HFFc6 (cell line): ENCODE measurements around the gene SFXN2. TPM values are rescaled to one million over a fixed set of nuclear protein-coding genes. Genes with fewer than 3 reads are reported as not detected.

Experiments
- DNase-seq: peaks from one replicate; pipeline ENCODE4 v3.0.0-alpha.2; 2018
- H3K27ac Mint-ChIP-seq: 2 replicates; pipeline ENCODE4 v1.8.0; 2020; ENCODE audit warnings: mild to moderate bottlenecking, mixed read lengths
- H3K27me3 Mint-ChIP-seq: 2 replicates; pipeline ENCODE4 v1.8.0; 2021; ENCODE audit warnings: mild to moderate bottlenecking, moderate library complexity, mixed read lengths; ENCODE audit not compliant: insufficient read depth
- H3K36me3 Mint-ChIP-seq: 2 replicates; pipeline ENCODE4 v1.8.0; 2021; ENCODE audit warnings: low read depth, mixed read lengths
- H3K4me1 Mint-ChIP-seq: 2 replicates; pipeline ENCODE4 v1.8.0; 2020; ENCODE audit warnings: low read depth, mixed read lengths
- H3K4me3 Mint-ChIP-seq: 2 replicates; pipeline ENCODE4 v1.8.0; 2020; ENCODE audit warnings: mild to moderate bottlenecking, moderate library complexity, mixed read lengths
- H3K9me3 Mint-ChIP-seq: 2 replicates; pipeline ENCODE4 v1.8.0; 2020; ENCODE audit warnings: mild to moderate bottlenecking, mixed read lengths
- total RNA-seq, 6 experiments: library from RNA; stranded (reverse); fragmentation: NEBNext Ultra II Directional; extraction: Animal tissue kit (Norgen Biotek cat#: 25700); gene quantifications; 2 replicates in 1 of 6; 3 replicates in 5 of 6; pipeline ENCODE4 v1.2.3, GENCODE V29; 2021
- TF ChIP-seq, protein P1 (sequence below): fragments of 200-600 bp; sonication (generic); IDR thresholded peaks from 2 replicates; pipeline ENCODE4 v1.5.0; 2021; ENCODE audit warnings: antibody characterized with exemption, mild to moderate bottlenecking

The SFXN2 gene
- total RNA-seq, 6 experiments from 2014 or later: 2.2 to 4.4 (median 3.5) TPM

DNA sequence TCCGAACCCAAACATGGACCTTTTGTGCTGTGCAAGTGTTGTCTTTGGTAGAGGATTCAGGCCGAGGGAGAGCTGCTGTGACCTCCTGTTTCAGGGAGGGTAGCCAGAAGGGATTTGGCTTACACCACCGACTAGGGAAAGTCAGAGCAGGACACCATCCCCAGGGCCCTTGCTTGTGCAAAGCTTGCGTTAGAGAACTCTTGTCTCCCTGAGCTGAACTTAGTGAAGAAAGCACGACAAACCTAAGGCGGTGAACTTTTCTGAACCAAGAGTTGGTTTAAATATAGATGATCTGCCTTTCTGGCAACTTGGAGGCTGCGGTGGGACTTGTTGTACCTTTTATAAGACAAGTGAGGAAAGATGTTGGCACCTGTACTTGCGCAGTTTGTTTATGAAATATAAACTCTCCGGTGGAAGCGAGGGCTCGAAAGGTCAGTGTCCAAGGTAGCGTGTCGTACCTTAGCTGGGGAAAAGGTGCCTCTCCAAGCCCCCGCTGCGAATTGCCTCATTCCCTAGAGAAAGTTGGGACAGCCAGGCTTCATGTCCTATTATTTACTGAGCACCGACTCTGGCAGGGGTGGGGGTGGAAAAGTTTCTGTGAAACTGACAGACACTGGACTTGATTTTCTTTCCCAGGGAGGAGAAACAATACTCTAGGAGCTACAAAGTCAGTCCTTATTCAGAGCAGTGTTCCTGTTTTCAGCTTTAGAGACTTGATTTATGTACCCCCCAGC lies 60.9 kb downstream of the SFXN2 start:
- Mint-ChIP-seq H3K27me3 (peaks cover 2% of the 10 kb centered on the region; the same call in 1 of the 2 replicates), H3K4me1 (peaks cover 82% of the 10 kb centered on the region), H3K4me3 (peak overlapping the region; percentile 81), H3K27ac (peak overlapping the region; percentile 79), H3K9me3 (no peaks in the 10 kb centered on the region), H3K36me3 (peaks cover 15% of the 10 kb centered on the region; the same call in 1 of the 2 replicates)
- no peak for DNase-seq
- TF ChIP-seq, protein P1, sequence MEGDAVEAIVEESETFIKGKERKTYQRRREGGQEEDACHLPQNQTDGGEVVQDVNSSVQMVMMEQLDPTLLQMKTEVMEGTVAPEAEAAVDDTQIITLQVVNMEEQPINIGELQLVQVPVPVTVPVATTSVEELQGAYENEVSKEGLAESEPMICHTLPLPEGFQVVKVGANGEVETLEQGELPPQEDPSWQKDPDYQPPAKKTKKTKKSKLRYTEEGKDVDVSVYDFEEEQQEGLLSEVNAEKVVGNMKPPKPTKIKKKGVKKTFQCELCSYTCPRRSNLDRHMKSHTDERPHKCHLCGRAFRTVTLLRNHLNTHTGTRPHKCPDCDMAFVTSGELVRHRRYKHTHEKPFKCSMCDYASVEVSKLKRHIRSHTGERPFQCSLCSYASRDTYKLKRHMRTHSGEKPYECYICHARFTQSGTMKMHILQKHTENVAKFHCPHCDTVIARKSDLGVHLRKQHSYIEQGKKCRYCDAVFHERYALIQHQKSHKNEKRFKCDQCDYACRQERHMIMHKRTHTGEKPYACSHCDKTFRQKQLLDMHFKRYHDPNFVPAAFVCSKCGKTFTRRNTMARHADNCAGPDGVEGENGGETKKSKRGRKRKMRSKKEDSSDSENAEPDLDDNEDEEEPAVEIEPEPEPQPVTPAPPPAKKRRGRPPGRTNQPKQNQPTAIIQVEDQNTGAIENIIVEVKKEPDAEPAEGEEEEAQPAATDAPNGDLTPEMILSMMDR: no peak

DNA sequence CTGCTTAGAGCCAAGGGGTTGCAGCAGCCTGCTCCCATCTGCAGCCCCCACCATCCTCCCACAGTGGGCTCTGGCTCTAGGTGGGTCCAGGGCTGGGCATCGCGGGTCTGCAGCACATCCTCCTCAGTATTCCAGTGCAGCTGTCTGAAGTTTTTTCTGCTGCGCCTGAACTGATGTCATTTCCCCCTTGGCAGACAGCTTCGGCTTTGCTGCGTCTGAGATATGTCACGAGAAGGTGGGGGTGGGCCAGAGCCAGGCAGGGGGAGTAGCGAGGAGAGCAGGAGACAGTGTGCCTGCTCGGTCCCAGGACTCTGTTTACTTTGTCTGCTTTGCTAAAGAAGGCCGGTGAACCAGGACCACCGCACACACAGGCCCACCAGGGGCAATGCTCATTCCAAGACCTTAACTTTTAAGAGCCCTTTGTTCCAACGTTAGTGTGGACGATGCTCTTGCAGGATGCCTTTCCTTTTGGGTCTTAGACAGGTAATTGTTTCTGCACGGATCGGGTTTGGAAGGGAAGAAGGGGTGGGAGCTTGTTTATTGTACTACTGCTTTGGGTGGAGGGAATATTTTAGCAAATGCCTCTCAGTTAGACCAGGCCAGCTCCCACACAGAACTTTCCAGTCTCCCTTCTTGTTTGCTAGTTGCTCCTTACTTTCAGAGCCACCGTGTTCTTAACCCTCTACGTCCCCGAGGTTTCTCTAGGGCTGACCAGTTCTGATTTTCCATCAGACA lies 61.7 kb downstream of the SFXN2 start:
- peak; percentile 26 for DNase-seq
- H3K27ac Mint-ChIP-seq: peak overlapping the region; percentile 79
- TF ChIP-seq, protein P1: no peak

DNA sequence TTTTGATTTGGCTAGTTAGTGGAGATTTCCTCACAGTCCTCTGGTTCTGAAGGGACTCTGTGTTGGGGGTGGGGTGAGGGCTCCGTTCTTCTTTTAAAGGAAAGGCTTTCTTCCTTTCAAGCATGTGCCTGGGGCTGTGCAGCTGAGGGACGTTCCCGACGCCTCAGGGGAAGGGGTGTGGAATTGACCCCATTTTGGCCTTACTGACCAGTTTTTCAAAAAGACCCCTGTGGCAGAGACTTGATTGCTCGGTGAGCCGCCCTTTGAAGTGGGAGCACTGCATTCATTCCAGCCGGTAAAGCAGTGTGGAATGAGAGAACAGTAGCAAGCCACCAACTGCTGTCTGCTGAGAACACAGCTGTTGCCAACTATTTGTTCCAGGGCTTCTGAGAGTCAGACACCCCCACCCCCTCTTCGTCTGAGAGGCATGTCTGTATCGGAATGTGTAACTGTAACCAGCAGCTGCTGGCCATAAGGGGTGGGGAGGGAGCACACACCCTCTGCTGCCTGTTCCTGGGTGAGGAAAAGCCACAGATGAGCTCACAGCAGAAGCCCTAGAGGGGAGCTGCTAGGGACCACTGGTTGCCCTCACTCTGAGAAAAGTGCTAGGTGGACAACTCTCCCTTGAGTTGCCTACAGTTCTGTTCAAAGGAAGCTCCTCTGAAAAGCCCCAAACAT lies 62.5 kb downstream of the SFXN2 start:
- H3K9me3 Mint-ChIP-seq: no peaks in the 10 kb centered on the region
- H3K4me1 Mint-ChIP-seq: peaks cover 89% of the 10 kb centered on the region
- H3K36me3 Mint-ChIP-seq: peaks cover 19% of the 10 kb centered on the region; the same call in 1 of the 2 replicates
- H3K27ac Mint-ChIP-seq: peak overlapping the region; percentile 79
- peaks cover 2% of the 10 kb centered on the region; the same call in 1 of the 2 replicates for H3K27me3 Mint-ChIP-seq
- TF ChIP-seq, protein P1: no peak; the same call in 1 of the 2 replicates
- peak overlapping the region; percentile 81 for H3K4me3 Mint-ChIP-seq
- DNase-seq: peak; percentile 93

More for the DNA sequence above, 61.7 kb downstream of the SFXN2 start:
- H3K9me3 Mint-ChIP-seq: no peaks in the 10 kb centered on the region
- peak overlapping the region; percentile 81 for H3K4me3 Mint-ChIP-seq
- peaks cover 82% of the 10 kb centered on the region for H3K4me1 Mint-ChIP-seq
- peaks cover 2% of the 10 kb centered on the region; the same call in 1 of the 2 replicates for H3K27me3 Mint-ChIP-seq
- H3K36me3 Mint-ChIP-seq: peaks cover 19% of the 10 kb centered on the region; the same call in 1 of the 2 replicates

DNA sequence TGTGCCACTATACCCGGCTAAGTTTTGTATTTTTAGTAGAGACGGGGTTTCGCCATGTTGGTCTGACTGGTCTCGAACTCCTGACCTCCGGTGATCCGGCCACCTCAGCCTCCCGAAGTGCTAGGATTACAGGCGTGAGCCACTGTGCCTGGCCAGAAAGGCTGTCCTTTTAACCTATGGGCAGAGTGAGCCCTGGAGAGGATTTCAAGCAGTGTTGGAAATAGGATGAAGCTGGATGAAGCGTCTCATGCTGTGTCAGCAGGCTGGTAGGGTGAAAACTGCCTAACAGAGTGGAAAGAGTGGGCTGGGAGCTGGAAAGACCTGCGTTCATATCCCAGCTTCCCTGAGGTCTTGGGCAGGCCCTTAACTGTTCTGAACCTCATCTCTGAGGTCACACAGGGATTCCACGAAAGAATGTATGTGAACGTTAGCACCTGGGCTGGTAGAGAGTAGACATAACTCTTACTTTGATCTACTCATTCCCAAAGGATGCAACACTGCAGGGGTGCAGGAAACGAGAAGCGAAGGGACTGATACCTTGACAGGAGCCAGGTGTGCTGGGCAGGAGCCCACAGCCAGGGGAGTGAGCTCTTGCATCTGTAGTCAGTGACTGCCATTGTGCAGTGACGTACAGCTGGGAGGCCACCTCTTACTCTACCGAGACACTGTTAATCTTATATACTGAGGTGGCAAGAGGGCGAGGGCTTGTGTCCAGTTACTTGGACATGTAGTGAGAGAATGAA lies 63.4 kb downstream of the SFXN2 start:
- peaks cover 19% of the 10 kb centered on the region; the same call in 1 of the 2 replicates for H3K36me3 Mint-ChIP-seq
- H3K4me3 Mint-ChIP-seq: no peak overlapping the region; the same call in 1 of the 2 replicates
- DNase-seq: no peak
- H3K27ac Mint-ChIP-seq: no peak overlapping the region
- H3K4me1 Mint-ChIP-seq: peaks cover 95% of the 10 kb centered on the region
- peaks cover 2% of the 10 kb centered on the region; the same call in 1 of the 2 replicates for H3K27me3 Mint-ChIP-seq
- no peaks in the 10 kb centered on the region for H3K9me3 Mint-ChIP-seq
- TF ChIP-seq, protein P1: no peak

DNA sequence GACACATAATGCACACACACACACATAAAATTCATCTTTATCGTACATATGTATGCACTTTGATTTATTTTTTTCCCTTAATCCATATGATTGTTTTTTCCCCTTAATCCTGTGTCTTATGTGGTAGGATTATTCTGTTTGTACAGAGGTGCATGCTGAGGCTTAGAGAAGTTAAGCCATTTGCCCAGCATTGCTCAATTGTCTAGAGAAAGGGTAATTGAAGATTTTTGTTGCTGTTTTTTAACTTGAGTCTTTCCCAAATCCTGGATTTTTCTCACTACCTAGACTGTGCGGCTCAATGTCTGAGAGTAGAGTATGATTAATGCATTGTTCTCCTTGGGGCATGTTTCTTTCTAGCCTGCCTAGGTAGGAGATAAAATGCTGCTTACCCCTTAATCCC lies 64.3 kb downstream of the SFXN2 start:
- no peak overlapping the region for H3K27ac Mint-ChIP-seq
- H3K9me3 Mint-ChIP-seq: no peaks in the 10 kb centered on the region
- no peak overlapping the region for H3K4me3 Mint-ChIP-seq
- H3K36me3 Mint-ChIP-seq: peaks cover 15% of the 10 kb centered on the region; the same call in 1 of the 2 replicates
- peaks cover 95% of the 10 kb centered on the region for H3K4me1 Mint-ChIP-seq
- TF ChIP-seq, protein P1: no peak
- peaks cover 2% of the 10 kb centered on the region; the same call in 1 of the 2 replicates for H3K27me3 Mint-ChIP-seq
- DNase-seq: no peak
